M059J (cell line): ENCODE measurements around the gene PILRB. TPM values are rescaled to one million over a fixed set of nuclear protein-coding genes. Genes with fewer than 3 reads are reported as not detected.
"Not testable (repeated sequence)": the region's sequence is repeated elsewhere in the genome, so short reads cannot be mapped to it uniquely, and the experiment has no call there.

ENCODE experiments used
- DNase-seq: peaks from one replicate; pipeline ENCODE4 v3.0.0-alpha.2; 2012; ENCODE audit warnings: low read depth
- total RNA-seq: library from RNA; depleted of rRNA; stranded (reverse); fragments of >200 nt; shearing (Covaris generic); gene quantifications from 2 replicates; pipeline ENCODE4 v1.2.3, GENCODE V29; 2014; rRNA removed

PILRB gene
- 7.0 and 8.0 TPM in 2 replicates for total RNA-seq

DNA sequence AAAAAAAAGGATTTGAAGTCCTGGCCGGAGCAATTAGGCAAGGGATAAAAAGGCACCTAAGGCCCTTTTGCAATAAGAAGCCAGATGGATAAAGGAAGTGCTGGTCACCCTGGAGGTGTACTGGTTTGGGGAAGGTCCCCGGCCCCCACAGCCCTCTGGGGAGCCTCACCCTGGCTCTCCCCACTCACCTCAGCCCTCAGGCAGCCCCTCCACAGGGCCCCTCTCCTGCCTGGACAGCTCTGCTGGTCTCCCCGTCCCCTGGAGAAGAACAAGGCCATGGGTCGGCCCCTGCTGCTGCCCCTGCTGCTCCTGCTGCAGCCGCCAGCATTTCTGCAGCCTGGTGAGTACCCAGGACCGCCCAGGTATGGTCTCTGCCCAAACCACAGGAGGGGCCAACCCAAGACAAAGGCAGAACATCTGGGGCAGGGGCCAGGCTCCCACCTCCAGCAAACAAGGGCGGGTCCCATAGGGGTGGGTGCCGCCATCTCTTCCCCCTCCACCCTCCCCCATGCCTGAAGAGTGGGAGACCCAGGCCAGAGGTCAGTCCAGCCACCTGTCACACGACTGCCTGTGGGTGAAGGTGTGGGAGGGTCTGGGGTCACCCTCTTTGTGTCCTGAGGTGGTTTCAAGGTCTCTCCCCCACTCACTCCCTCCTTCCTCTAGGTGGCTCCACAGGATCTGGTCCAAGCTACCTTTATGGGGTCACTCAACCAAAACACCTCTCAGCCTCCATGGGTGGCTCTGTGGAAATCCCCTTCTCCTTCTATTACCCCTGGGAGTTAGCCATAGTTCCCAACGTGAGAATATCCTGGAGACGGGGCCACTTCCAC lies at the start of gene PILRB:
Gene PILRB (plus strand): TSS at position 91 of the 830 bp plus-strand sequence. CDS start 186 bp downstream, at position 277.
- DNase-seq: no peak

DNA sequence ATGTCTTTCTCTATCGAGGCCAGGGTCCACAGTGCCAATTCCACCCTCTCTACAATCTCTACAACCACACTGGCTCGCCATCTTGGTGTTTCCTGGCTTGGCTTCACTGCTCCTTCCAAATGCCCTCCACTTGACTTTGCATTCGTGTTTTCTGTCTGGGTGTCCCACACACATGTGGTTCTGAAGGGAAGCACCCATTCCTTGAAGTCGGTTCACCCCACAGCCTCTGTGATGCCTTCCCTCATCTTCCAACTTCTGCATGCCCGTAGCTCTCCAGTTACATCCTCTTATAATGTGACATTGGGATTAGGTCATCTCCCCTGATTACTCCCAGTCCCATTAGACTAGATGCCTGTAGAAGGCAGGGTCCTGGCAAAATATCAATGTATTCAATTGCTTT lies 39.6 kb upstream of the PILRB start:
- not testable (repeated sequence) for DNase-seq

DNA sequence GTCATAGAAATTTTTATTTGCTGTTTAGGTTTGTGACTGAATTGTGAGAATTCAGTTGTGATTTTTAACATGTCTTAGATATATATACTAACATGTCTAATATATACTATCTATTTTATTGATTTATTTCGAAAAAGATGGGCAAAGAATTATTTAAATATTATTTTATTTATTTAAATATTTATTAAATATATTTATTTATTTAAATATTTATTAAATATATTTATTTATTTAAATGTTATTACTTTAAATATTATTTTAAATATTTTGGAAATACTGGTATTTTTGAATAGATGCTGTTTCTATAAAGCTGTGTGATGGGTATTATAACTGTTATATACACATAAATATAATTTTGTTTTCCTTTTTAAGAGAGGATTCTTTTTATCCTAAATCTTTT lies 36.3 kb upstream of the PILRB start:
- DNase-seq: not testable (repeated sequence)

DNA sequence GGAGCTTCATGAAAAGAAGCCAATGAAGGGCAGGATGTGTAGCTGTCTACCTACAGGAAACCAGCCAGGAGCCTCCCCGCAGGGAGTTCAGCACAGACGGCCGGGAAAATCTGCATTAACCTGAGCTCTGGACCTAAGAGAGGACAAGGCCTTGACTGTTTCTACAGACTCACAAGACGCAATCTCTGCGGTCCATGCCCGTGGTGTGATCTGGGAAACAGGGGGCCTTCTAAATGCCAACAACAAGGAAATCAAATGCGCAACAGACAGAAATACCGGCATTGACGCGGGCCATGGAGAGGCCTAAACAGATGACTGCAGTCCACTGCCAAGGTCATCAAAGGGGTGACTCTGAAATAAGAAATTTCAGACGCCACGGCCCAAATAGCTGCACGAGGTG lies 33.7 kb upstream of the PILRB start:
- not testable (repeated sequence) for DNase-seq

DNA sequence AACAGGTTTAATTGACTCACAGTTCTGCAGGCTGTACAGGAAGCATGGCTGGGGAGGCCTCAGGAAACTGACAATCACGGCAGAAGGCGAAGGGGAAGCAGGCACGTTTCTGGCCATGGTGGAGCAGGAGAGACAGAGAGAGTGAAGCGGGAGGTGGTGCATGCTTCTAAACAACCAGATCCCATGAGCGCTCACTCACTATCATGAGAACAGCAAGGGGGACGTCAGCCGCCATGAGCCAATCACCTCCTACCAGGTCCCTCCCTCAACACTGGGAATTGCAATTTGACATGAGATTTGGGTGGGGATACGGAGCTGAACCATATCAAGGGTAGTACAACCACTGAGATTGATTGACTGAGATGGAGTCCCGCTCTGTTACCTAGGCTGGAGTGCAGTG lies 32.2 kb upstream of the PILRB start:
- DNase-seq: not testable (repeated sequence)

DNA sequence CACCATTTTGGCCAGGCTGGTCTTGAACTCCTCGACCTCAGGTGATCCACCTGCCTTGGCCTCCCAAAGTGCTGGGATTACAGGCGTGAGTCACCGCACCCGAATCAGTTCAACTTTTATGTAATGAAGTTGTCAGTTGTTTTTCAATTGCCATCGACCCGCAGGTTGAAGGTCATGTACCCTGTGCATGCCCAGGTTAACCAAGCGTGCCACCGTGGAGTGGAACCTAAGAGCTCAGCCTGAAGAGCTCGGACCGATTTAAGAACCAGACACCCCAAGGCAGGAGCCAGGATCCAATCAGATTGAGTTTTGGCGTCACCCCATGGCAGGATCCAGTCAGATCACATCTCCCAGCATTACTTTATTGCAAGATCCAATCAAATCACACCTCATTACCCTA lies 31.0 kb upstream of the PILRB start:
- DNase-seq: not testable (repeated sequence)

DNA sequence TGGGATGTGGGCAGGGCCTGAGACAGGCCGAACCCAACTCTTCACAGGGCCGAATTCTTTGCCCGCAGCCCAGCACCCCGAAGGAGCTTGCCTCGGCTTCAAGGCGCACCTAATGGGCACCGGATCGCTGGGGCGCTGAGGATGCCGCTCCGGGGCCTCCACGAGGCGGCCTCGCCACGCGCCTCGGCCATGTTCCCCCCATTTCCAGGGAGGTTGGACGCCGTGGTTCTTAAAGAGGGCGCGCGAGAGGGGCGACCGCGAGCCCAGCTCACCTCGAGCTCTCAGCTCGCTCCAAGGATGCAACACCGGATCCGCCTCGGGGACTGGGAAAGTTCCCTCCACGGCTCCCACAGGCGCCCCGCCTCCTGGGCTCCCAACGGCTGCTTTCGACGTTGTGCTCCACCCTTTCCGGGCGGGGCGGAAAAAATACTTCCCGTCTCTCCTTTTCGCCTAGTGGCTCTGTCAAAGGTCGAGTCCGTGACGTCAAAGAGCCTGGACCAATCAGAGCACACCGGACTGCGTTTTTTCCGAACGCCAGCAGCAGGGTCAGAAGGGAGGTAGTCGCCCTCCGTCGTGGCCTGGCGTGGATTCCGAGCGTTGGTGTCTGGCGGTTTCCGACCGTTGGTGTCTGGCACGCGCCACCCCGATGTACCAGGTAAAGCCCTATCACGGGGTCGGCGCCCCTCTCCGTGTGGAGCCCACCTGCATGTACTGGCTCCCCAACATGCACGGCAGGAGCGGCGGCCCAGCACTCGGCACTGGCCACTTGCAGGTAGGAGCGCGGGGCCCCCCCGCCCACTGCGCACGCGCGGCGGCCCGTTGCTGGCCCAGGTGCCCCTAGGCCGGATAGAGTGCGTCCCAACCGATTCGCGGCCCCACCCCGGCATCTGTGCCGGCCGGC lies 22.1 kb upstream of the PILRB start:
- peak; percentile 95 for DNase-seq

DNA sequence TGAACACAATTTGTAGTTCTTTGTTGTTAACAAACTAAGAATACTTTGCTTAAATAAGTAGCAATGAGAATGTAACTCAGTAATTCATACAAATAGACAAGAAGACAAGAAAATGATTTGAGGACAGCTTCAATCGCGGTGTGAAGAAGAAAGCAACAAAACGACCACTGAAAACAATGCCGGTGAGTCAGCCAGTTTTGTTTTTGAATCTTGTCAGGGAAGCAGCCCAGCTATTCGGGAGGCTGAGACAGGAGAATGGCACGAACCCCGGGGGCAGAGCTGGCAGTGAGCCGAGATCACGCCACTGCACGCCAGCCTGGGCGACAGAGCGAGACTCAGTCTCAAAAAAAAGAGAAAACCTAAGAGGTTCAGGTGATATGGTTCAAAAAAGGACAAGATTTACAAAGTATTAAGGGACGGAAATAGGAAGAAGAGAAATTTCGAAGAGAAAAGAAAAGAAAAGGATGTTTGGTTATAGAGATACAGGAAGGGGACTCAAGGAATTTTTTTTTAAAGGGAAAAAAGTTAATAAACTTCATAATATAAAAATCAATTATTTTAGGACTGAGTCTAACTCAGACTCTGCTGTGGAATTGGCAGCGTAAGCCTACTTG lies 19.7 kb upstream of the PILRB start:
- peak; percentile 95 for DNase-seq

DNA sequence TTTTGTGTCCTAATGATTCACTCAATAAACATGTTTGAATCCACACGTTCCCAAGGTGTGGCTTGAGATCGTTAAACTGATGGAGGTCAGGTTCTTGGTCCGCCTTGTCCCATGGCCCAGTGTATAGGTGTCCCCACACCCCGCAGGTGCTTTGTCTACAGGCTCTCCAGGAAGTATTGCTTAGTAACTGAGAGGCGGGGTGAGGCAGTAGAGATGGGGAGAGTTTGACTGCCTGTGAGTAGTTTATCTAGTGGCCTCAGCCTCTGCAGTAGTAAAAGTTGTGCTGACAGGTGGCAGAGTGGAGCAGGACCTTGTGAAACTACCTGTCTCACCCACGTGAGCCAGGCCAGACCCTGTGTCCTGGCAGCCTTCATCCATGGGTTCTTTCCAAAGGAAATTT lies 16.6 kb upstream of the PILRB start:
- not testable (repeated sequence) for DNase-seq

DNA sequence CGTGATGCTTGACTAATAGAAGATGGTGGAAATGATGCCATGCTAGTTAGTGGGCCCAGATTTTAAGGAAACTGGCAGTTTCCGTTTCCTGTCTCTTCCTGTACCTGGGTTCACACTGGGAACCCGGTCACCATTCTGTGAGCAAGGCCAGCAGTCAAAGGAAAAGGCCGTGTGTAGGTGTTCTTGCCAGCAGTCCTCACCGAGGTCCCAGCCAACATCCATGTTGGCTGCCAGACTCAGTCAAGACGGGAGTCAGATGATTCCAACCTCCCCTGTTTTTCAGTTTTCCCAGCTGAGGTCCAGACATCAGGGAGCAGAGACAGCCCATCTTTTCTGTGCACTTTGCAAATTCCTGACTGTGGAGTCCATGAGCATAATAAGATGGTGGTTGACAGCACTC lies 15.2 kb upstream of the PILRB start:
- DNase-seq: no peak

DNA sequence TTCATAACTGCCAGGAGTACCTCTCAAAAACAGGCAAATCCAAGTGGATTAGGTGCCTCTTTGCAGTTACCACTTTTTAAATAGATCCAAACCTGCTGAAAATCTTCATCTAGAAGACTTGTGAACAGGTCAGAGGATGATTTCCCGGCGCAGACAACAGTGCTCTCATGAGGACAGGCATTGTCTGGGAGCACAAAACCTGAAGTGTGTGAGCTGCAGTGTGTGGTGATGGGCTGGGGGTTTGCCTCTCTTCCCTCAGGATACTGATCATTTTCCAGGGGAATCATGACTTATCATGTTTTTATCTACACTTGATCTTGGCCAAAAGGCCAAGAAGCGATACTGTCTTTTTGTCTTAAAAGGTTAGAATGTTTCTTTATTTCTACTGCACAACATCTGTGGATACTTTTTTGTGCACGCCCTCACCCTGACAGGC lies 13.8 kb upstream of the PILRB start:
- not testable (repeated sequence) for DNase-seq

DNA sequence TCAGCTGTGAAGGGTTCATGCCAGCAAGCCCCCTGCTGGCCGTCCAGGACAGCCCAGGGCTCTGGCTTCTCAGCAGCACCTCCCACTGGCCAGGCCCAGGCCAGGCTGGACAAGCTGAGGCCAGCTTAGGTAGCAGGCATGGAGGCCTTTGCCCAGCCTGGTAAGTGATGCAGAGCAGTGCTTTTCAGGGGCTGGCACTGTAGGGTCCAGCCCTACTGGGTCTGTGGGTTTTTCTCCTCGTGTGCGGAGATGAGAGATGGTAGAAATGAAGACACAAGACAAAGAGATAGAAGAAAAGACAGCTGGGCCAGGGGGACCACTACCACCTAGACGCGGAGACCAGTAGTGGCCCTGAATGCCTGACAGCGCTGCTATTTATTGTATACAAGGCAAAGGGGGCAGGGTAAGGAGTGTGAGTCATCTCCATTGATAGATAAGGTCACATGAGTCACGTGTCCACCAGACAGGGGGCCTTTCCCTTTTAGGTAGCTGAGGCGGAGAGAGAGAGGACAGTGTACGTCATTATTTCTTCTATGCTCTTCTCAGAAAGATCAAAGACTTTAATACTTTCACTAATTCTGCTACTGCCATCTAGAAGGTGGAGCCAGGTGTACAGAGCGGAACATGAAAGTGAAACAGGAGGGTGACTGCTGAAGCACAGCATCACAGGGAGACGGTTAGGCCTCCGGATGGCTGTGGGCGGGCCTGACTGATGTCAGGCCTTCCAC lies 13.2 kb upstream of the PILRB start:
- DNase-seq: peak; percentile 83

DNA sequence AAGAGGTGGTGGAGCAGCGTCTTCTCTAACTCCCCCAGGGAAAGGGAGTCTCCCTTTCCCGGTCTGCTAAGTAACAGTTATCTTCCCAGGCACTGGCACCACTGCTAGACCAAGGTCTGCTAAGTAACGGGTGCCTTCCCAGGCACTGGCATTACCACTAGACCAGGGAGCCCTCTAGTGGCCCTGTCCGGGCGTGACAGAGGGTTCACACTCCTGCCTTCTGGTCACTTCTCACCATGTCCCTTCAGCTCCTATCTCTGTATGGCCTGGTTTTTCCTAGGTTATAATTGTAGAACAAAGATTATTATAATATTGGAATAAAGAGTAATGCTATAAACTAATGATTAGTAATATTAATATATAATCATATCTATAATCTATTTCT lies 12.6 kb upstream of the PILRB start:
- peak; percentile 57 for DNase-seq

DNA sequence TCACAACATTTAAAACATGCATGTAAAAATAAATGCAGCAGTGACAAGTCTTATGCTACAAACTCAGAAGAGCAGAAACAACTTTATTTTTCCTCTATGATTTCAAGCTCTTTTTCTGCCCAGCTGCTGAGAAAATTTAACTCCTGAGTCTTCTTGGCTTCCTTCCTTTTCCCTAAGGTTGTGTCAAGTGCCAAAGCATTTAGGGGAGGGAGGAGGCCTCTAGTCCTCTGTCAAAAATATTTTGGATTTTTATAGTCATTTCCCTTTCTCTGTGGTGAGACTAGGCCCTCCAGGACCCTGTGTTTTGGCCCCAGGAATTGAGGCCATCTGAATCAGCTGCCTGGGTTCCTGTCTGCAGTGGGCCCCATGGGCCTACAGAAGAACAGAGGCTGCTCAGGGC lies 11.0 kb upstream of the PILRB start:
- no peak for DNase-seq

DNA sequence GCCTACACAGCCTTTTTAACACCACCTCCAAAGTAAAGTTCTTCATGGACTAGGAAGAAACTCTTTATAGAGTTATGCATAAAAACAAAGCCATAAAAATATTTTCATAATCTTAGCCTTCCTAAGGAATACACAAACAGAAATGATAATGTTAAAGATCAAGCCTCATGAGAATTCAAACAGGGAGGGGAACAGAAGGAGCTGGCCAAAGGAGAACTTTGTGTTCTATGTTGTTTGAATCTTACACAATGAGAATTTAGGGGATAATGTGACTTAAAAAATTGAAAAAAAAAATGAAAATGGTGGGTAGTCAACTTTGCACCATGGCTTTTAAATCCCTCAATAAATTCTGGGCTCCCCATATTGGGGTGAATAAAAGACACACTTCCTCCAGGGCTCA lies 9.1 kb upstream of the PILRB start:
- DNase-seq: no peak

DNA sequence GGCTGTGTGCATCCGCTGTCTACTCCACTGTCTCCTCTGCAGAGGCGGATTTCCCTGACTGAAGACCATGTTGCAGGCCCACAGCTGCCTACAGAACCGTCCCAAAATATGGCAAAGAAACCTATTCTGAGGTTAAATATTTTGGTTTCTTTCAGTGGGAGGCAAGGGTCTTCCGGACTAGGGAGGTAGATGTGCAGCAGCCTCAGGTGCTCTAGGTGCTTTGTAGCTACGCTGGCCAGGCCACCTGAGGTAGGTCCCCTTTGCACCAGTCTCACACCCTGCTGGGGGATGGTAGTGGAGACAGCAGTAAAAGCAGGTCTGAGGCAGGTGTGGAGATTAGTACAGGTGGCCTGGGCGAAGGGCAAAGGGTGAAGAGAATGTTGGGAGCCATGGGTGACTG lies 8.2 kb upstream of the PILRB start:
- DNase-seq: no peak

DNA sequence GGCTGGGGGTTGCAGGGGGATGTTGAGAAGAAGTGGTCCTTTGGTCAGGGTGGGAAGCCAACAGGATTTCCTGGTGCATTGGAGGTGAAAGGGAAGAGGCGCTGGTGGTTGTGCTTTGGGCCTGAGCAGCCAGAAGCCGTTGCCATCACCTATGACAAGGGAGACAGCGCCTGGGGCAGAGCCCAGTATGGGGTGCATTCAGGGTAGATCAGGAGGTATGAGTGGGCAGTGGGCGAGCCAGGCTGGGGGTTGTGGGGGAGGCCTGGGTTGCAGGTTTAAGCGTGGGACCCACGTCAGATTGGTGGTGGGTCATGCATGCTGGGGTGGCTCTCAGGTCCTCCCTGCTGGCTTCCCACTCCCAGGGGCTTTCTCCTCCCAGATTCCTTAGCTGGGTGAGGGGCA lies 6.3 kb upstream of the PILRB start:
- DNase-seq: no peak

DNA sequence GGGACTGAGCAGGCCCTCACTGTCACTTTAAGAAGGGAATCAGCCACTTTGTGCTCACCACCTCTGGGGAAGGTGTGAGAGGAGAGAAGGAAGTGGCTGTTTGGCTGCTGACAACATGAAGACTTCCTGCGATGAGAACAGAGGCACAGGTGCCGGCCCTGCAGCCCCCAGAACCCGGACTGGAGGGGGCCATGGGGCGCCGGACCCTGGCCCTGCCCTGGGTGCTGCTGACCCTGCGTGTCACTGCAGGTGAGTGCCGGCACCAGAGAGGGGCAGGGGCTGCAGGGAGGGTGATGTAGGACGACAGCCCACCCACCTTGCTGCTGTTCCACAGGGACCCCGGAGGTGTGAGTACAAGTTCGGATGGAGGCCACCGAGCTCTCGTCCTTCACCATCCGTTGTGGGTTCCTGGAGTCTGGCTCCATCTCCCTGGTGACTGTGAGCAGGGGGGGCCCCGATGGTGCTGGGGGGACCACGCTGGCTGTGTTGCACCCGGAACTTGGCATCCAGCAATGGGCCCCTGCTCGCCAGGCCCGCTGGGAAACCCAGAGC lies 5.6 kb upstream of the PILRB start:
- not testable (repeated sequence) for DNase-seq

DNA sequence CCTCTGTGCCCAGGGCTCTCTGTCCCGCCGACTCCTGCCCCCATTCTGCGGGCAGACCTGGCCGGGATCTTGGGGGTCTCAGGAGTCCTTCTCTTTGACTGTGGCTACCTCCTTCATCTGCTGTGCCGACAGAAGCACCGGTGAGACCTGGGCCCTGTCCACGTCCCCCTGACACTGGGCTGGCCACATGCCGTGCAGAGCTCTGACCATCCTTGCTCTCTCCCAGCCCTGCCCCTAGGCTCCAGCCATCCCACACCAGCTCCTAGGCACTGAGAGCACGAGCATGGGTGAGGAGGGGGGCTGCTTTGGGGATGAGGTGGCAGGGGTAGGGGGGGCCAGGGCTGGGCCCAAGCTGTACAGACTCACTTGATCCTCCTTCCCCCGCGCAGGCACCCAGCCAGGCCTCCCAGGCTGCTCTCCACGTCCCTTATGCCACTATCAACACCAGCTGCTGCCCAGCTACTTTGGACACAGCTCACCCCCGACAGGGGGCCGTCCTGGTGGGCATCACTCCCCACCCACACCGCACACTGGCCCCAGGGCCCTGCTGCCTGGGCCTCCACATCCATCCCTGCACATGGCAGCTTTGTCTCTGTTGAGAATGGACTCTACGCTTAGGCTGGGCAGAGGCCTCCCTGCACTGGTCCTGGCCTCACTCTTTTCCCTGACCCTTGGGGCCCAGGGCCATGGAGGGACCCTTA lies 4.8 kb upstream of the PILRB start:
- no peak for DNase-seq

DNA sequence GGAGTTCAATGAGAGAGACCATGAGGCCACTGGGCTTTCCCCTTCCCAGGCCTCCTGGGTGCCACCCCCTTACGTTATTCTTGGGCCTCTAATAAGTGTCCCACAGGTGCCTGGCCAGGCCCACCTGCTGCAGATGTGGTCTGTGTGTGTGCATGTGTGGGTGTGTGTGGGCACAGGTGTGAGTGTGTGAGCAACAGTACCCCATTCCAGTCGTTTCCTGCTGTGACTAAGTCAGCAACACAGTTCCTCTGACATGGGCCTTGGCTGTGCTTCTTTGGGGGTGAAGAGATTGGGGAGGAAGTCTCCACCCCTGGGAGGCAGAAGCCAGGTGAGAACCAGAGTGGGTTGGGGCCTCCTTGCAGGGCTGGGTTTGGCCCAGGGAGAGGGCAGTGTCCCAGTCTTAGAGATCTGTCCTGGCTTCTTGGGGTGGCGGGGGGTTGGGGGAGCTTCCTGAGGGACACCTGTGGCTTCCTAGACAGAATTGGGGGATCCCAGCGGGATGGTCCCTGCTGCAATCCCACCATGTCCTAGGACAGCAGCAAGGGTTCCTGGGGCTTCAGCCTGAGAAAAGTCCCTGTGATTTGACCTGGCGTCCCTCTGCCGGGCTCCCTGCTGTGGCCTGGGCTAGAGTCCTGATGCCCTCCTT lies 4.1 kb upstream of the PILRB start:
- no peak for DNase-seq
